Ishikawa (cell line): Measurements from ENCODE around the gene ADCY7.

Source experiments
- CEBPB ChIP-seq: IDR thresholded peaks from 2 replicates; pipeline ENCODE4 v1.6.1; 2012
- CREB1 ChIP-seq: IDR thresholded peaks from 2 replicates; pipeline ENCODE4 v1.6.1; 2012; ENCODE audit warnings: low read depth
- EGR1 ChIP-seq: IDR thresholded peaks from 2 replicates; pipeline ENCODE4 v1.6.1; 2012
- EP300 ChIP-seq: IDR thresholded peaks from 2 replicates; pipeline ENCODE4 v1.6.1; 2012; ENCODE audit warnings: borderline replicate concordance
- FOXM1 ChIP-seq: IDR thresholded peaks from 2 replicates; pipeline ENCODE4 v1.6.1; 2012; ENCODE audit warnings: low read depth, borderline replicate concordance
- NFIC ChIP-seq: IDR thresholded peaks from 2 replicates; pipeline ENCODE4 v1.6.1; 2012
- RAD21 ChIP-seq: IDR thresholded peaks from 2 replicates; pipeline ENCODE4 v1.6.1; 2012; ENCODE audit warnings: low read depth
- TAF1 ChIP-seq: IDR thresholded peaks from 2 replicates; pipeline ENCODE4 v1.6.1; 2012; ENCODE audit warnings: low read depth, mild to moderate bottlenecking
- TCF12 ChIP-seq: IDR thresholded peaks from 2 replicates; pipeline ENCODE4 v1.6.1; 2012; ENCODE audit warnings: low read depth
- TEAD4 ChIP-seq: IDR thresholded peaks from 2 replicates; pipeline ENCODE4 v1.6.1; 2012
- YY1 ChIP-seq: IDR thresholded peaks from 2 replicates; pipeline ENCODE4 v1.6.1; 2012; ENCODE audit warnings: low read depth
- ZBTB7A ChIP-seq: IDR thresholded peaks from 2 replicates; pipeline ENCODE4 v1.6.1; 2012; ENCODE audit warnings: low read depth
- TF ChIP-seq, protein P1 (sequence below): IDR thresholded peaks from 2 replicates; pipeline ENCODE4 v1.6.1; 2012
- TF ChIP-seq, protein P2 (sequence below): IDR thresholded peaks from 2 replicates; pipeline ENCODE4 v1.6.1; 2012; ENCODE audit warnings: low read depth, mild to moderate bottlenecking
- TF ChIP-seq, protein P3 (sequence below): IDR thresholded peaks from 2 replicates; pipeline ENCODE4 v1.6.1; 2012

Gene ADCY7

DNA sequence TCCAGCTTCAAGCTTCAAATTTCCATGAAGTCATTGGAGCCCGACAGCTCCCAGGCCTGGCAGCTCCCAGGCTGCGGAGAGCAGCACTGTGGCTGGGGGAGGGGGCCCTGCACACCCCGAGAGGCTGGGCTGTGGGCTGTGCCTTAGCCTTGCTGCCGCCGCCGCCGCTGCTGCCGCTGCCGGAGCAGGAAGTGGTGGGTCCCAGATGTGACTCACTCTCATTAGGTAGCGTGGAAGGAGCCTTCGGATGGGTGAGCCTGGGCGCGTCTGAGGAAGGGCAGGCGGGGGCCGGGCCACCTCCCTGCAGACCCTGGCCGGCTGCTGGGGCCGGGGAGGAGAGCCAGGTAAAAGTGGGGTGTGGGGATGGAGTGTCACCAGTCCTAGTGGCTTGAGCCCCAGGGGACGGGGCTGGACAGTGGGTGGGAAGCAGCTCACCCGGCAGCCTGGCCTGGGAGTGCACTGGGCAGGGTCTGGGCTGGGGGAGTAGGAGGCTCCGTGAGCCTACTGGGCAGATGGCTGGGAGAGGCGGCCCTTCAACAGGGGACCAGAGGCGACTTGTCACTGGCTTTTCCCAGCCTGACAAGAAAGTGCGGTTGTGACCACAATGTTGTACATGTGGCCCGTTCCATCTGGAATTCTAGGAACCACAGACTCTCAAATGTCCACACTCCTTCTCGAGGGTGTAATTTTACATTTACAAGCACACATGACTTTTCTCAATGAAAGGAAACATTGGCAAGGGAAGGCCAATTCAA, at the start of gene ADCY7:
Gene ADCY7 (plus strand): TSS at position 215 of the 755 bp plus-strand sequence. CDS start 21,629 bp downstream, outside the sequence.
- TF ChIP-seq YY1 (no peak), EGR1 (no peak), TAF1 (no peak), RAD21 (no peak), EP300 (no peak), TCF12 (no peak), NFIC (no peak), TEAD4 (no peak), FOXM1 (no peak)
- TF ChIP-seq, protein P1, sequence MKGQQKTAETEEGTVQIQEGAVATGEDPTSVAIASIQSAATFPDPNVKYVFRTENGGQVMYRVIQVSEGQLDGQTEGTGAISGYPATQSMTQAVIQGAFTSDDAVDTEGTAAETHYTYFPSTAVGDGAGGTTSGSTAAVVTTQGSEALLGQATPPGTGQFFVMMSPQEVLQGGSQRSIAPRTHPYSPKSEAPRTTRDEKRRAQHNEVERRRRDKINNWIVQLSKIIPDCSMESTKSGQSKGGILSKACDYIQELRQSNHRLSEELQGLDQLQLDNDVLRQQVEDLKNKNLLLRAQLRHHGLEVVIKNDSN, result no peak
- TF ChIP-seq, protein P2, sequence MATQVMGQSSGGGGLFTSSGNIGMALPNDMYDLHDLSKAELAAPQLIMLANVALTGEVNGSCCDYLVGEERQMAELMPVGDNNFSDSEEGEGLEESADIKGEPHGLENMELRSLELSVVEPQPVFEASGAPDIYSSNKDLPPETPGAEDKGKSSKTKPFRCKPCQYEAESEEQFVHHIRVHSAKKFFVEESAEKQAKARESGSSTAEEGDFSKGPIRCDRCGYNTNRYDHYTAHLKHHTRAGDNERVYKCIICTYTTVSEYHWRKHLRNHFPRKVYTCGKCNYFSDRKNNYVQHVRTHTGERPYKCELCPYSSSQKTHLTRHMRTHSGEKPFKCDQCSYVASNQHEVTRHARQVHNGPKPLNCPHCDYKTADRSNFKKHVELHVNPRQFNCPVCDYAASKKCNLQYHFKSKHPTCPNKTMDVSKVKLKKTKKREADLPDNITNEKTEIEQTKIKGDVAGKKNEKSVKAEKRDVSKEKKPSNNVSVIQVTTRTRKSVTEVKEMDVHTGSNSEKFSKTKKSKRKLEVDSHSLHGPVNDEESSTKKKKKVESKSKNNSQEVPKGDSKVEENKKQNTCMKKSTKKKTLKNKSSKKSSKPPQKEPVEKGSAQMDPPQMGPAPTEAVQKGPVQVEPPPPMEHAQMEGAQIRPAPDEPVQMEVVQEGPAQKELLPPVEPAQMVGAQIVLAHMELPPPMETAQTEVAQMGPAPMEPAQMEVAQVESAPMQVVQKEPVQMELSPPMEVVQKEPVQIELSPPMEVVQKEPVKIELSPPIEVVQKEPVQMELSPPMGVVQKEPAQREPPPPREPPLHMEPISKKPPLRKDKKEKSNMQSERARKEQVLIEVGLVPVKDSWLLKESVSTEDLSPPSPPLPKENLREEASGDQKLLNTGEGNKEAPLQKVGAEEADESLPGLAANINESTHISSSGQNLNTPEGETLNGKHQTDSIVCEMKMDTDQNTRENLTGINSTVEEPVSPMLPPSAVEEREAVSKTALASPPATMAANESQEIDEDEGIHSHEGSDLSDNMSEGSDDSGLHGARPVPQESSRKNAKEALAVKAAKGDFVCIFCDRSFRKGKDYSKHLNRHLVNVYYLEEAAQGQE, result no peak

DNA sequence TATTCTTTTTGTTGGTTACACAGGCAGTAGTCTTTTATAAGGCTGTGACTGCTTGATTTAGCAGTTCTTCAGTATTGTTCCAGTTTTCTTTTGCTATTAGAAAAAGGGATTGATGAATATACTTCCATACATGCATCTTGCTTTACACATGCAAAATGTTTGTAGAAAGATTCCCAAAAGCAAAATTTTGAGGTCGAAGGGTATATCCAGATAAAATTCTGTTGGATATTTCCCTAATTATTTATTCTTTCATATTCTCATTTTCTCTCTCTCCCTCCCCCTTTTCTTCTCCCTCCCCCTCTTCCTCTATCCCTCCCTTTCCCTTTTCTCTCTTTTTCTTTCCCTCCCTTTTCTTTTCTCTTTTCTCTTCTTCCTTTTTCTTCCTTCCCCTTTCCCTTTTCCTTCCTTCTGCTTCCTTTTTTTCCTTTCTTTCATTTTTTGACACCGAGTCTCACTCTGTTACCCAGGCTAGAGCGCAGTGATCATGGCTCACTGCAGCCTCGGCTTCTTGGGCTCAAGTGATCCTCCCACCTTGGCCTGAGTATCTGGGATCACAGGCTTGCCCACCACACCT, 46.9 kb upstream of the ADCY7 start:
- TF ChIP-seq TEAD4, result no peak
- TF ChIP-seq, protein P3, sequence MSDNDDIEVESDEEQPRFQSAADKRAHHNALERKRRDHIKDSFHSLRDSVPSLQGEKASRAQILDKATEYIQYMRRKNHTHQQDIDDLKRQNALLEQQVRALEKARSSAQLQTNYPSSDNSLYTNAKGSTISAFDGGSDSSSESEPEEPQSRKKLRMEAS, result no peak
- no peak for TF ChIP-seq FOXM1
- TF ChIP-seq TCF12, result no peak
- no peak for TF ChIP-seq EP300
- TF ChIP-seq TAF1, result no peak
- TF ChIP-seq, protein P1, result no peak
- TF ChIP-seq RAD21, result no peak
- no peak for TF ChIP-seq YY1
- no peak for TF ChIP-seq EGR1
- TF ChIP-seq ZBTB7A, result no peak
- TF ChIP-seq, protein P2, result no peak
- no peak for TF ChIP-seq NFIC
- no peak for TF ChIP-seq CREB1

DNA sequence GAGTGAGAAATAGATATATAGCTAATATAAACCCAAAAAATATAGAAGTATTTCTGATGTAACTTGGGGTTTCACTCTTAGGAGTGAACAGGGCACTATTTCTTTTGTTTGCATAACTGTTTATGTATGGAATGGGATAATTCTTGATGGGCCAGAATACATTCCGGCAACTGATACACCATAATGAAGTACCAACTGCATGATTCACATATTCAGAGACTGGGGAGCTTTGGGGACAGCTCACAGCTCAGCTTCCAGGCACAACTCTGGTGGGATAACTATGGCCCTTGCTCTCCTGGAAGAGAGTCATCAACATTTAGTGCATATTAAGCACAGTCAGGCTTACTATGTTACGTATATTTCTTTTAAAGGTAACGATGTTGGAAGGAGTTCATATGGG, 42.1 kb upstream of the ADCY7 start:
- TF ChIP-seq YY1, result no peak
- no peak for TF ChIP-seq TEAD4
- TF ChIP-seq, protein P3, result no peak
- TF ChIP-seq ZBTB7A, result no peak
- no peak for TF ChIP-seq RAD21
- TF ChIP-seq FOXM1, result no peak
- TF ChIP-seq EP300, result no peak
- no peak for TF ChIP-seq NFIC
- no peak for TF ChIP-seq TAF1
- TF ChIP-seq, protein P2, result no peak
- TF ChIP-seq EGR1, result no peak
- no peak for TF ChIP-seq TCF12
- TF ChIP-seq, protein P1, result no peak
- no peak for TF ChIP-seq CREB1
- no peak for TF ChIP-seq CEBPB
